ENCODE data around the gene KIAA0040.

The KIAA0040 gene

DNA sequence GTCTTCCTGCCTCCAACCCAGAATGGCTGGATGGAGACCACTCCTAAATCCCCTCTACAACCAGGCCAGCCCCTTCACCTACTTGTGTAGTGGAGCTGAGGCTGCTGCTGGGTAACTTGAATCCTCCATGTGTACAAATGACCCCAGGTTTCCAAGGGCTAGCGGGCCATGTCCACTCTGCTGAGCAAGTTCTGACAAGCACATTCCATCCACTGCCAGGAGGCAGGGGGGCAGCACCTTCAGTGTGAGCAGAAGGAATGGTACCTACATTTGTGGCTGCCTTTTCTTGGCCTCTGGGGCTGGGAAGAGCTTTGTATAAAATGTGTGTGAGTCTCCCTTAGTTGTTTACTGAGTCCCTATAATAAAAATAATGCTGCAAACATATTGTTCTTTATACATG is 14.5 kb downstream of the KIAA0040 start:
- no peaks in the 10 kb centered on the region for H3K27me3 ChIP-seq (ENCODE audit: insufficient read depth, insufficient read length)
- no peak for DNase-seq (ENCODE audit: low read depth, low spot score)
- H3K9me3 ChIP-seq (ENCODE audit: insufficient read depth, low read length) = no peaks in the 10 kb centered on the region
- H3K4me1 ChIP-seq (ENCODE audit: insufficient read depth, insufficient read length) = no peaks in the 10 kb centered on the region
- H3K9ac ChIP-seq (ENCODE audit: insufficient read length, low read depth) = no peak overlapping the region
- TF ChIP-seq YY1 (IDR thresholded peaks at IDR 0.05; ENCODE audit: insufficient read depth, insufficient read length) (no peak), SUZ12 (IDR thresholded peaks at IDR 0.05; ENCODE audit: extremely low read depth, insufficient read depth, insufficient read length) (no peak), ZNF274 (IDR thresholded peaks at IDR 0.05; ENCODE audit: low read depth, low read length) (no peak)
- H3K36me3 ChIP-seq (ENCODE audit: insufficient read depth, insufficient read length, low read length) = peaks cover 6% of the 10 kb centered on the region
- H3K4me3 ChIP-seq (ENCODE audit: insufficient read length, low read depth) = no peak overlapping the region

DNA sequence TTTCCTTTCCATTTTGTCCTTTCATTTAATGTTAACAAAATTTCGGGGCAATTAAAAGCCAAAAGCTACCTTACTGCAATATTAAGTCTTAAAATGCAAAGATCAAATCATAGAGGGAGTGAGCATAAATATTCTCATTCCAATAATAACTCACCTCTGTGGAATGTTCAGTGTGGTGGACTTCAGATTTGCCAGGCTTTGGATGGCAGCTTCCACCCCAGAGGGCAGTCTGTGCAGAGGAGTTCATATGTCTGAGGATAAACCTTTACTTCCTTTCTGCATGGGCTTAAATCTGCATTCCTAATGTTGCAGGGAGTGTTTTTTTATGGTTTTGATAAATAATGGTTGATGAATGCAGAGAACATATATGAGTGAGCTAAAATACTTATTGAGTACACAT is 16.3 kb downstream of the KIAA0040 start:
- TF ChIP-seq ZNF274 (IDR thresholded peaks at IDR 0.05; ENCODE audit: low read depth, low read length) = no peak
- no peak for TF ChIP-seq YY1 (IDR thresholded peaks at IDR 0.05; ENCODE audit: insufficient read depth, insufficient read length)
- TF ChIP-seq SUZ12 (IDR thresholded peaks at IDR 0.05; ENCODE audit: extremely low read depth, insufficient read depth, insufficient read length) = no peak
- Histone ChIP-seq H3K27me3 (ENCODE audit: insufficient read depth, insufficient read length) (no peaks in the 10 kb centered on the region), H3K36me3 (ENCODE audit: insufficient read depth, insufficient read length, low read length) (peaks cover 4% of the 10 kb centered on the region)

DNA sequence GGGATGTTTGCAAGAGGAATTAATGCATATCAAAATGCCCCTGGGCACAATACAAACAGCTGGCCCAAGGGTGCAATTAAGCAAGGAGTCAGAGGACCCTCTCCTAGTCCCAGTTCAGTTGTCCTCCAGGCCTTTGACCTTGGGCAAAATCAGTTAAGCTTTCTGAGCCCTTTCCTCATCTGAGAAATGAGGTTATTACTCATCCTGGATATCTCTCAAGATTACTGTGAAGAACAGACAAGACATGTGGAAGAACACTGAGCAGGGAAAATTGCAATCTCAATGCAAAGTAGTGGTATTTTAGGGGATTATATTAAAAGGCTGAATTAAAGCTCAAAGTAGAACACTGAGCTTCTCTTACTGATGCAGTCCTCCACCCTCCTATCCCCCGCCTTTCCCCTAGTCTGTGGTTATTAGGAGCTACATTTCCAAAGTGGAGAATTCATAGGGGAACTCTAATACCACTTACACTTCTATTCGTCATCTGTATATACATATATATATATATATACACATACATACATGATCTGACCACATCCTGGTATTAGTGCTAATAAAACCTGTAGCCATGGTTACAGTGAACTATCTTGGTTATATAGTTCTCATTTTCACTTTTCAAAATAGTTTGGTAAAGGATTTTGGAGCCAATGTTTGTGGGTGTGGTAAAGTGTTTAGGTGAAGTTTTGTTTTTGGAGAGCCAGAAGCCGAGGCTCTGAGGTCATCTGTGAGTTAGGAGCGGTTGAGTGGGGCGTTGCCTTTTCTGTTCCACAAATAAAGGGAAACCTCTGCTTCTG is 18.1 kb downstream of the KIAA0040 start:
- DNase-seq (ENCODE audit: low read depth, low spot score) = no peak
- H3K4me1 ChIP-seq (ENCODE audit: insufficient read depth, insufficient read length) = no peaks in the 10 kb centered on the region
- no peaks in the 10 kb centered on the region for H3K9me3 ChIP-seq (ENCODE audit: insufficient read depth, low read length)
- peaks cover 4% of the 10 kb centered on the region for H3K36me3 ChIP-seq (ENCODE audit: insufficient read depth, insufficient read length, low read length)
- H3K27me3 ChIP-seq (ENCODE audit: insufficient read depth, insufficient read length) = no peaks in the 10 kb centered on the region
- no peak overlapping the region for H3K9ac ChIP-seq (ENCODE audit: insufficient read length, low read depth)
- TF ChIP-seq SUZ12 (IDR thresholded peaks at IDR 0.05; ENCODE audit: extremely low read depth, insufficient read depth, insufficient read length) (no peak), YY1 (IDR thresholded peaks at IDR 0.05; ENCODE audit: insufficient read depth, insufficient read length) (no peak), ZNF274 (IDR thresholded peaks at IDR 0.05; ENCODE audit: low read depth, low read length) (no peak)
- no peak overlapping the region for H3K4me3 ChIP-seq (ENCODE audit: insufficient read length, low read depth)

More for the DNA sequence above, 16.3 kb downstream of the KIAA0040 start:
- Histone ChIP-seq H3K4me1 (ENCODE audit: insufficient read depth, insufficient read length) (no peaks in the 10 kb centered on the region), H3K9me3 (ENCODE audit: insufficient read depth, low read length) (no peaks in the 10 kb centered on the region), H3K9ac (ENCODE audit: insufficient read length, low read depth) (no peak overlapping the region), H3K4me3 (ENCODE audit: insufficient read length, low read depth) (no peak overlapping the region)
- no peak for DNase-seq (ENCODE audit: low read depth, low spot score)

DNA sequence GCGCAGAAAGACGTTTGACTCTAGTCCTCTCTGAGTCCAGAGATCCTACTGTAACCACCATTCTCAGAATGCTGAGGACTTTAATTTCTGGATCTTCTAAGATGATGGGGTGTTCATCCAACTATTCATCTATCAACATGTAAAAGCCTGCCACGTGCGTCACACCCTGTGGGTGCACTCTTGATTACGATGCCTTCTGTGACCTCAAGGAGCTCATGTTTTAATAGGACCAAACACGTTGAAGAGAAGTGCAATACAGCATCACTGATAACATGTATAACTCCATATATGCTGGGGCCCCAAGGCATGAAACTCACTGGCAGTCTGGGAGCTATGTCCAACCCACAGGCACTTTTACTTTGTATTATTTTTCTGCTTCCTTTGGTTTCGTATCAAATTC is 19.0 kb downstream of the KIAA0040 start:
- TF ChIP-seq YY1 (IDR thresholded peaks at IDR 0.05; ENCODE audit: insufficient read depth, insufficient read length) (no peak), ZNF274 (IDR thresholded peaks at IDR 0.05; ENCODE audit: low read depth, low read length) (no peak), SUZ12 (IDR thresholded peaks at IDR 0.05; ENCODE audit: extremely low read depth, insufficient read depth, insufficient read length) (no peak)
- Histone ChIP-seq H3K4me3 (ENCODE audit: insufficient read length, low read depth) (no peak overlapping the region), H3K9me3 (ENCODE audit: insufficient read depth, low read length) (no peaks in the 10 kb centered on the region), H3K4me1 (ENCODE audit: insufficient read depth, insufficient read length) (no peaks in the 10 kb centered on the region), H3K27me3 (ENCODE audit: insufficient read depth, insufficient read length) (no peaks in the 10 kb centered on the region), H3K36me3 (ENCODE audit: insufficient read depth, insufficient read length, low read length) (peaks cover 4% of the 10 kb centered on the region), H3K9ac (ENCODE audit: insufficient read length, low read depth) (no peak overlapping the region)
- no peak for DNase-seq (ENCODE audit: low read depth, low spot score)

DNA sequence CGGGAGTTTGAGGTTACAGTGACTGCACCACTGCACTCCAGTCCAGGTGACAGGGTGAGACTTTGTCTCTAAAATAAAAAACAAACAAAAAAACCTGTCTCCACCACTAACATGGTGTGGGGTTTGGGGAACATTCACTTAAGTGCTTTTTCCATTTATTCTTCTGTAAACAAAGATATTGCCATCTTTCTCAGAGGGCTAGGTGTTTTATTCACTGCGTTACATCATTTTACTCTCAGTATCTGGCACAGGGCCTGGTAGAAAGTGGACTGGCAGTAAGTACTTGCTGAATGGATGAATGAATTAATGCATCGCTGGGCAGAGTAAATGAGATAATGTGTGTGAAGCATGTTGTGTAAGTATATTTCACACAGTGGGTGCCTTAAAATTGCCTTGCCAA is 20.1 kb downstream of the KIAA0040 start:
- TF ChIP-seq ZNF274 (IDR thresholded peaks at IDR 0.05; ENCODE audit: low read depth, low read length) (no peak), SUZ12 (IDR thresholded peaks at IDR 0.05; ENCODE audit: extremely low read depth, insufficient read depth, insufficient read length) (no peak), YY1 (IDR thresholded peaks at IDR 0.05; ENCODE audit: insufficient read depth, insufficient read length) (no peak)
- no peak overlapping the region for H3K9ac ChIP-seq (ENCODE audit: insufficient read length, low read depth)
- no peak for DNase-seq (ENCODE audit: low read depth, low spot score)
- peaks cover 4% of the 10 kb centered on the region for H3K36me3 ChIP-seq (ENCODE audit: insufficient read depth, insufficient read length, low read length)
- H3K27me3 ChIP-seq (ENCODE audit: insufficient read depth, insufficient read length) = no peaks in the 10 kb centered on the region
- no peaks in the 10 kb centered on the region for H3K9me3 ChIP-seq (ENCODE audit: insufficient read depth, low read length)
- H3K4me1 ChIP-seq (ENCODE audit: insufficient read depth, insufficient read length) = no peaks in the 10 kb centered on the region
- no peak overlapping the region for H3K4me3 ChIP-seq (ENCODE audit: insufficient read length, low read depth)

DNA sequence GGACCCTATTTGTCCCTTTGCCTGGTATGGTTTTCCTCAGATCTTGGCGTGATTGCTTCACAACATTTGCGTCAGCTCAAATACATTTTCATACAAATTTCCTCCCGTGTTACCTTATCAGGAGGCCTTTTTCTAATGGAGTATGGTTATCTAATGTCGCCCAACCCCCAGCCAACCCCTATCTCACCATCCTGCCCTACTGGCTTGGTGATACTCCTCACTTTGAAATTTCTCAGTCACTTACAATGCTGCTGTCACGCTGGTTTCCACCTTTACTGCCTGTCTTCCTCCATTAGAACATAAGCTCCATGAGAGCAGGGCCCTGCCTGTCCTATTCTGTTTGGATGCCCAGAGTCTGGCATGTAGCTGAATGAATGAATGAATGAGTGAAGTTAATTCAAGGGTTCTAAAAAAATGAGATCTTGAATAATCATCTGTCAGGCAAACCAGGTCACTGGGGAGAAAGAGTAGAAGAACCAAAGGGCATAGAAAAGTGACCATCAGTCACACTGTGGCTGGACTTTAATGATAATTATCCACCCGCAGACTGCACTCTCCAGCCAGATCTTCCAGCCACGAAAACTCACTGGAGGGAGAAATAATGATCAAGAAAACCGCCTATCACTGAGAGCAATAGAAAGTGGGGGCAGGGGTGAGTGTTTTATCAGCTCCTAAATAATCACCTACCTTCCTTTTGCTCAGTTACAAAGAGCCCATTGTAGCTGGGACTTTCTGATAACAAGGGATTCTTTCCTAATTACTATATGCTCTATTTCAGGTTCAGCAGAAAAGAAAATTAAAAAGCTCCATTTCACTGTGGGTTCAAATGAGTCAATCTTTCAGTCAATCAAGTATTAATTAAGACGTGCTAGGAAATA is 21.3 kb downstream of the KIAA0040 start:
- no peak overlapping the region for H3K9ac ChIP-seq (ENCODE audit: insufficient read length, low read depth)
- no peaks in the 10 kb centered on the region for H3K4me1 ChIP-seq (ENCODE audit: insufficient read depth, insufficient read length)
- no peaks in the 10 kb centered on the region for H3K27me3 ChIP-seq (ENCODE audit: insufficient read depth, insufficient read length)
- no peaks in the 10 kb centered on the region for H3K9me3 ChIP-seq (ENCODE audit: insufficient read depth, low read length)
- H3K36me3 ChIP-seq (ENCODE audit: insufficient read depth, insufficient read length, low read length) = peaks cover 4% of the 10 kb centered on the region
- TF ChIP-seq YY1 (IDR thresholded peaks at IDR 0.05; ENCODE audit: insufficient read depth, insufficient read length) (no peak), SUZ12 (IDR thresholded peaks at IDR 0.05; ENCODE audit: extremely low read depth, insufficient read depth, insufficient read length) (no peak), ZNF274 (IDR thresholded peaks at IDR 0.05; ENCODE audit: low read depth, low read length) (no peak)
- DNase-seq (ENCODE audit: low read depth, low spot score) = no peak
- H3K4me3 ChIP-seq (ENCODE audit: insufficient read length, low read depth) = no peak overlapping the region
